Nephron (organoid): ENCODE results near the gene GATAD2B.
A peak's percentile ranks its signal among the peaks of the same experiment; 100 is the strongest.
"Not testable (repeated sequence)": the region's sequence is repeated elsewhere in the genome, so short reads cannot be mapped to it uniquely, and the experiment has no call there.

ENCODE experiments used
- H3K27ac Mint-ChIP-seq, 3 experiments: 2 replicates each; pipeline ENCODE4 v1.8.0; 2020; ENCODE audit warnings: mixed read lengths in 3 of 3, mild to moderate bottlenecking in 2 of 3, moderate library complexity in 1 of 3
- H3K27me3 Mint-ChIP-seq: 2 replicates; pipeline ENCODE4 v1.8.0; 2021; ENCODE audit warnings: low read depth, mild to moderate bottlenecking, moderate library complexity, mixed read lengths
- H3K36me3 Mint-ChIP-seq: 2 replicates; pipeline ENCODE4 v1.8.0; 2020; ENCODE audit warnings: low read depth, mixed read lengths
- H3K4me1 Mint-ChIP-seq: 2 replicates; pipeline ENCODE4 v1.8.0; 2020; ENCODE audit warnings: mixed read lengths
- H3K4me3 Mint-ChIP-seq, 3 experiments: 2 replicates each; pipeline ENCODE4 v1.8.0; 2020; ENCODE audit warnings: mild to moderate bottlenecking in 3 of 3, mixed read lengths in 3 of 3, moderate library complexity in 2 of 3
- H3K9me3 Mint-ChIP-seq: 2 replicates; pipeline ENCODE4 v1.8.0; 2020; ENCODE audit warnings: mixed read lengths
- CTCF ChIP-seq, 3 experiments: fragments of 200-600 bp; sonication (generic); IDR thresholded peaks; one replicate each; pipeline ENCODE4 v1.5.0; 2021; ENCODE audit warnings: antibody characterized with exemption in 3 of 3; ENCODE audit not compliant: unreplicated experiment in 3 of 3

Gene GATAD2B

GRCh38 chr1:153770797-153771196 lies 152.0 kb downstream of the GATAD2B start:
- TF ChIP-seq CTCF (IDR thresholded peaks at IDR 0.05; ENCODE audit: unreplicated experiment in 3 of 3): no peak
- Mint-ChIP-seq H3K4me1 (peaks cover 21% of the 10 kb centered on the region), H3K36me3 (peaks cover 59% of the 10 kb centered on the region), H3K27me3 (peaks cover 5% of the 10 kb centered on the region), H3K9me3 (no peaks in the 10 kb centered on the region), H3K27ac (peak overlapping the region; percentile 64 to 92 (median 71)), H3K4me3 (no peak overlapping the region)

- H3K36me3 Mint-ChIP-seq: peaks cover 66% of the 10 kb centered on the region
- TF ChIP-seq CTCF (IDR thresholded peaks at IDR 0.05; ENCODE audit: unreplicated experiment in 3 of 3): no peak
- peaks cover 15% of the 10 kb centered on the region for H3K4me1 Mint-ChIP-seq
- no peaks in the 10 kb centered on the region for H3K9me3 Mint-ChIP-seq
- peak overlapping the region in 2 of 3 experiments; percentile 49 to 55 for H3K27ac Mint-ChIP-seq
- H3K27me3 Mint-ChIP-seq: peaks cover 5% of the 10 kb centered on the region
- H3K4me3 Mint-ChIP-seq: no peak overlapping the region
Measured at GRCh38 chr1:153769221-153769620, 153.6 kb downstream of the GATAD2B start.

- Mint-ChIP-seq H3K27ac (peak overlapping the region in 2 of 3 experiments; percentile 57 to 87), H3K4me1 (peaks cover 8% of the 10 kb centered on the region), H3K4me3 (no peak overlapping the region), H3K9me3 (no peaks in the 10 kb centered on the region), H3K27me3 (peaks cover 5% of the 10 kb centered on the region), H3K36me3 (peaks cover 69% of the 10 kb centered on the region)
- no peak for TF ChIP-seq CTCF (IDR thresholded peaks at IDR 0.05; ENCODE audit: unreplicated experiment in 3 of 3)
Measured at GRCh38 chr1:153768316-153769181, 154.2 kb downstream of the GATAD2B start.

- Mint-ChIP-seq H3K4me3 (no peak overlapping the region), H3K27me3 (peaks cover 5% of the 10 kb centered on the region), H3K36me3 (peaks cover 79% of the 10 kb centered on the region)
Measured at GRCh38 chr1:153767519-153767918, 155.3 kb downstream of the GATAD2B start.

GRCh38 chr1:153766663-153767062 lies 156.1 kb downstream of the GATAD2B start:
- peaks cover 85% of the 10 kb centered on the region for H3K36me3 Mint-ChIP-seq
- H3K27ac Mint-ChIP-seq, H3K4me3 Mint-ChIP-seq, H3K27me3 Mint-ChIP-seq, H3K4me1 Mint-ChIP-seq, H3K9me3 Mint-ChIP-seq: not testable (repeated sequence)

More at GRCh38 chr1:153767519-153767918, 155.3 kb downstream of the GATAD2B start:
- peak overlapping the region in 1 of 3 experiments; percentile 87 for H3K27ac Mint-ChIP-seq
- no peak for TF ChIP-seq CTCF (IDR thresholded peaks at IDR 0.05; ENCODE audit: unreplicated experiment in 3 of 3)
- H3K9me3 Mint-ChIP-seq: no peaks in the 10 kb centered on the region
- peaks cover 4% of the 10 kb centered on the region for H3K4me1 Mint-ChIP-seq

GRCh38 chr1:153764310-153764709 lies 158.5 kb downstream of the GATAD2B start:
- Mint-ChIP-seq H3K4me1 (no peaks in the 10 kb centered on the region), H3K9me3 (no peaks in the 10 kb centered on the region), H3K27me3 (peaks cover 5% of the 10 kb centered on the region), H3K4me3 (no peak overlapping the region), H3K27ac (peak overlapping the region in 1 of 3 experiments; percentile 72), H3K36me3 (peaks cover 87% of the 10 kb centered on the region)
- no peak for TF ChIP-seq CTCF (IDR thresholded peaks at IDR 0.05; ENCODE audit: unreplicated experiment in 3 of 3)
